ENCODE measurements around the gene WDR82. TPM values are rescaled to one million over a fixed set of nuclear protein-coding genes. Genes with fewer than 3 reads are reported as not detected.

The WDR82 gene
- polyA plus RNA-seq, 1 donor = 80.2 TPM

- no peak for DNase-seq (ENCODE audit: low read depth)
These were observed 52.8 kb downstream of the WDR82 start, which contains the start of gene TLR9 for GRCh38 chr3:52225452-52226228. Gene TLR9 (minus strand): TSS chr3:52225645. CDS start chr3:52225529, 116 bp downstream.

DNA sequence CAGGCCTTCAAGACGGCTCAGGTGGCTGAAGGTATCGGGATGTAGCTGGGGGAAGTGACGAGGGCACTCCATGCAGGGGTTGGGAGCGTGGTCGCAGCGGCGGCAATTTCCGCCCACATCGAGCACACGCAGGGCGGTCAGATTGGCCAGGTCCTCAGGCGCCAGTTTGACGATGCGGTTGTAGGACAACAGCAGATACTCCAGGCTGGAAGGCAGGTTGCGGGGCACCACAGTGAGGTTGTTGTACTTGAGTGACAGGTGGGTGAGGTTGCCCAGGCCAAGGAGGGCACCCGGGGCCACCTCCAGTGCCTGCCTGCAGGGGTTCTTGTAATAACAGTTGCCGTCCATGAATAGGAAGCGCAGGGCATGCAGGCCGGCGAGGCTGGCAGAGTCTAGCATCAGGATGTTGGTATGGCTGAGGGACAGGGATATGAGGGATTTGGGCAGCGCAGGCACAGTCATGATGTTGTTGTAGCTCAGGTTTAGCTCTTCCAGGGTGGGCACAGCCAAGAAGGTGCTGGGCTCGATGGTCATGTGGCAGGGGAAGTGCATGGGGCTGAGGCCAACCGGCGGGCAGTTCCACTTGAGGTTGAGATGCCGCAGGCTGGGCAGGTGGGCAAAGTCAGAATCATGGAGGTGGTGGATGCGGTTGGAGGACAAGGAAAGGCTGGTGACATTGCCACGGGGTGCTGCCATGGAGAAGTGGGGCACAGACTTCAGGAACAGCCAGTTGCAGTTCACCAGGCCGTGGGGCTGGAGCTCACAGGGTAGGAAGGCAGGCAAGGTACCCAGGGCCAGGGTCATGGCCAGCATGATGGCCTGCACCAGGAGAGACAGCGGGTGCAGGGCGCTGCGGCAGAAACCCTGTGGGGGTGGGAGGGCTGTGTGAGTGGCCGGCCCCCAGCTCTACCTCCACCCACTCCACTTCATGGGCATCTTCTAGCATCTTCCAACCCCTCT lies 54.7 kb downstream of the WDR82 start:
- no peak for DNase-seq (ENCODE audit: low read depth)

DNA sequence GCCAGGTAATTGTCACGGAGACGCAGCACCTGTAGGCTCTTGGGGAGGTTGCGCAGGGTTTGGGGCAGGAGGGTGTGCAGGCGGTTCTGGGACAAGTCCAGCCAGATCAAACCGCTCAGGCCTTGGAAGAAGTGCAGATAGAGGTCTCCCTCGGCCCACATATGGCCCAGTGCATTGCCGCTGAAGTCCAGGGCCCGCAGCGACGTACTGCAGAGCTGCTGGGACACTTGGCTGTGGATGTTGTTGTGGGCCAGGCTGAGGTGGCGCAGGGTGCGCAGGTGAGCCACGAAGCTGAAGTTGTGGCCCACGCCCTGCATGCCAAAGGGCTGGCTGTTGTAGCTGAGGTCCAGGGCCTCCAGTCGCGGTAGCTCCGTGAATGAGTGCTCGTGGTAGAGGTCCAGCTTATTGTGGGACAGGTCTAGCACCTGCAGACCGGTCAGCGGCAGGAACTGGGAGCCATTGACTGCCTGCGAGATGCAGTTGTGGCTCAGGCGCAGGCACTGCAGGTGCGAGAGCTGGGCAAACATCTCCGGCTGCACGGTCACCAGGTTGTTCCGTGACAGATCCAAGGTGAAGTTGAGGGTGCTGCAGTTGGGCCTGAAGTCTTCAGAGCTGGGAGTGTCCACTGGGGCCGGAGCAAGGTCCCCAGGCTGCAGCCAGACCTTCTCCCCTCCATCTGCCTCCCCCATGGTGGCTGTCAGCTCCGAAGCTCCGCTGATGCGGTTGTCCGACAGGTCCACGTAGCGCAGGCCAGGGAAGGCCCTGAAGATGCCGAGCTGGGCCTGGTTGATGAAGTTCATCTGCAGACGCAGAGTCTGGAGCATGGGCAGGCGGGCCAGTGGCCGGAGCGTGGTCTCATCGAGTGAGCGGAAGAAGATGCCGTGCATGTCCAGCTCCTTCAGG lies 55.9 kb downstream of the WDR82 start:
- DNase-seq (ENCODE audit: low read depth) = no peak

GRCh38 chr3:52221563-52222318 lies 56.7 kb downstream of the WDR82 start:
- DNase-seq (ENCODE audit: low read depth) = no peak

DNA sequence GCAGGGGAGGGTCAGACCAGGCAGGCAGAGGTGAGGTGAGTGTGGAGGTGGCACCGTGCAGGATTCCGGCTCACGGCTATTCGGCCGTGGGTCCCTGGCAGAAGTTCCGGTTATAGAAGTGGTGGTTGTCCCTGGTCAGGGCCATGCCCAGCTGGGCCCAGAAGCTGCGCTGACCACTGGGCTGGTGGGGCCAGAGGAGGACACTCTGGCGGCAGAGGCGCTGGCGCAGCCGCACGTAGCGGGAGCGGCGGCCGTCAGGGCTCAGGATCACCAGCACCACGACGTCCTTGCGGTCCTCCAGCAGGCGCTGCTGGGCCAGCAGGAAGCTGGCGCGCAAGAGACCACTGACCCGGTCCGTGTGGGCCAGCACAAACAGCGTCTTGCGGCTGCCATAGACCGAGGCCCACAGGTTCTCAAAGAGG lies 57.3 kb downstream of the WDR82 start:
- DNase-seq (ENCODE audit: low read depth) = no peak

DNA sequence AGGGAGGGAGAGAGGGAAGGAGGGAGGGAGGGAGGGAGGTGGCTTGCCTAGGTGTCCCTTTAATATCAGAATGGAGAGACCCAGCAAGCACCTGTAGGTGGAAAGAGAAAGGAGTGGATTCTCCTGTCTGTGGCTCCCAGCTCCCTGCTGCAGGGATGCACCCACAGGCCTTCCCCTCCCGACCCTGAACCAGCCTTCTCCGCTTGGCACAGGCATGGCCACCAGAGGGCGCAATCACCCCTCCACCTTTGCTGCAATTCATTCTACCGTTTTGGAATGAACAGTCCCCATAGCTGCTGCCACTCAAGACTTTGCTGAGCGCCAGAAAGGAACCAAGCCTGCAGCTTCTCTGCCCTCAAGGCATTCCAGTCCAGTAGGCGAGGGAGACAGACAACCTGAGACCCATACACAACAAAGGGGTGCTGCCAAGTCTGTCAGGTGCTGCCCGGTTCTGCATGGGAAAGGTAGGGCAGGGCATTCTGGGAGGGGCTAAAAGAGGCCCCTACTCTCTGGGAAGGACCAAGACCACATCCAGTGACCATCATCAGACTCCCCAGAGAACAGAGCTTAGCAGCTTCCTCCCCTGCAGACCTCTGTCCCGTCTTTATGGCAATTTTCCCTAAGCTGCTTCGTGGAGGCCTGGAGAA lies 57.9 kb downstream of the WDR82 start:
- no peak for DNase-seq (ENCODE audit: low read depth)

GRCh38 chr3:52218937-52219650 lies 59.4 kb downstream of the WDR82 start:
- DNase-seq (ENCODE audit: low read depth) = no peak

DNA sequence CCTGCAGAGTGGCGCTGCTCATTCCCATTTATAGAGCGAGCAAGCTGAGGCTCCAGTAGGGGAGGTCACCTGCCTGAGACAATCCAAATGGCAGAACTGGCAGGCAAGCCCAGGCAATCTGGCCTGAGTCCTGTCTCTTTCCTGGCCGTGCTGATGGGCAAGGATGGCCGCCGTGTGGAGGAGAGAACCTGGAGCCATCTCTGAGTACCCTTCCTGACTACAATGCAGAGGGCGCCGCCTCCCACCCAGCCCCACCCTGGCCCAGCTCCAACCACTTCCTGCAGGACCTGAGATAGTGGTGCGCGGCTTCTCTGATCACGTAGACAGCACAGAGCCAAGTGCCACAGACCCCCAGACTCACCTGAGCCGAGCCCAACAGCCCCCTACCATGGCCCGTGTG lies 60.0 kb downstream of the WDR82 start:
- no peak for DNase-seq (ENCODE audit: low read depth)

DNA sequence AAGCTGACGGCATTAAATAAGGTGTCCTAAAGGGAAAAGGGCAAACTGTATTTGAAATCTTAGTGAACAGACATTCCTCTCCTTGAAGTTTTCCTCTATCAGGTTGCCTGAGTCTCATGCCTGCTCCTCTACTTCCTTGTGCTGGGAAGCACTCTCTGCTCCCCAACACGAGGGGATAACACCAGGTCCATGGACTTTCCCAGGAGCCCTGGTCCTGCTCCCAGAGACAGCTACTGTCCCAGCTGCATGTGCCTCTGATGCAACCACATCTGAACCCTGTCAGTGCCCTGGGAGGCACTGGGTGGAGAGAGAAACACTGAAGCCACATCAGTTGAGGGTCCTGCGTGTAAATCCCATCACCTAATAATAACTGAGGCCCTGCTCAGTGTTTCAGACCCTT lies 60.4 kb downstream of the WDR82 start:
- DNase-seq (ENCODE audit: low read depth) = no peak

DNA sequence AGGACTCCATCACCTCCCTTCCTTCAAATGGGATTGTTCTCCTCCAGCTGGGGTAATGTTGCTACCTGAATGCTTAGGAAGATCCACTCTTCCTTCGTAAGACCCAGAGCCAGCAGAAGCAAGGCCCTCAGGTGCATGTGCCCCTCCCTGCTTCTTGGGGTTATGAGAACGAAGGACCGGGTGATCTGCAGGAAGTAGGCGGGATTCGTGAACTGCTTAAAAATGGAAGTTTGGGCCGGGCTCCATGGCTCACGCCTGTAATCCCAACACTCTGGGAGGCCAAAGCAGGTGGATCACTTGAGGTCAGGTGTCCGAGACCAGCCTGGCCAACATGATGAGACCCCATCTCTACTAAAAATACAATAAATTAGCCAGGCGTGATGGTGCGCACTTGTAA lies 61.0 kb downstream of the WDR82 start:
- DNase-seq (ENCODE audit: low read depth) = no peak

DNA sequence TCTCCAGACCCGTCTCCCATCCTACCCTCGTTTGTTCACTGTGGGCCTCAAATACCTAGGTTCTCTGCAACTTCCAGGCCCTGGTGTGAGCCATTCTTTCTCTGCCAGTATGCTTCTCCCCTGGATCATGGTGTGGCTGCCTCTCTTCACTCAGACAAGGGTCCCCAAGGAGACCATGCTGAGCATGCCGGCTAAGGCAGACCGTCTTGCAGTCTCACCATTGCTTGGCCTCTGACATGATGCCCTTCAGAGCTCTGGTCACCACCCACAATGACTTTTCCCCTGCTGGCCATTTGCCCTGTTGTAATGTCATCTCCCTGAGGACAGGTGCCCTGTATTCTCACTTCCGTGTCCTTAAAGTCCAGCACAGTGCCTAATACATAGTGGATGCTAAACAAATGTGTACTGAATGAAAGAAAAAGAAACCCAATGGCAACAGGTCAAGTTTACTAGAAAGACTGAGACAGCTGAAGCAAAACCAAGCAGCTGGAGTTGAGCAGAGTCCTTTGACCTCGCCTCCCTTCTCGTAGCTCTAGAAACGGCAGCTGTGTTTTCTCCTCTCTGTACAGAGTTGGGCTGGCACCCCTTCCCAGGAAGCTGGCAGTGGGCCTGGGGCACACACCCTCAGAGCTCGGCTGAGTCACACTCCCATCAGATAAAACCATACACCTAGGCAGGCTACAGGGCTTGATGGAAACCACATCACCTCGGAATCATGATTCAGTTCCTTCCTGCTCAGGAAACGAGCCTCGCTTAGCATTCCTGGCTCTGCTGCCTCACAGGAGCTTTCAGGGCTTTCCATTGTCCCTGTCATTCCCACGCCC lies 61.7 kb downstream of the WDR82 start:
- no peak for DNase-seq (ENCODE audit: low read depth)

- no peak for DNase-seq (ENCODE audit: low read depth)
These were observed 63.1 kb downstream of the WDR82 start for GRCh38 chr3:52215351-52215750.

GRCh38 chr3:52213901-52214300 lies 64.5 kb downstream of the WDR82 start:
- no peak for DNase-seq (ENCODE audit: low read depth)

DNA sequence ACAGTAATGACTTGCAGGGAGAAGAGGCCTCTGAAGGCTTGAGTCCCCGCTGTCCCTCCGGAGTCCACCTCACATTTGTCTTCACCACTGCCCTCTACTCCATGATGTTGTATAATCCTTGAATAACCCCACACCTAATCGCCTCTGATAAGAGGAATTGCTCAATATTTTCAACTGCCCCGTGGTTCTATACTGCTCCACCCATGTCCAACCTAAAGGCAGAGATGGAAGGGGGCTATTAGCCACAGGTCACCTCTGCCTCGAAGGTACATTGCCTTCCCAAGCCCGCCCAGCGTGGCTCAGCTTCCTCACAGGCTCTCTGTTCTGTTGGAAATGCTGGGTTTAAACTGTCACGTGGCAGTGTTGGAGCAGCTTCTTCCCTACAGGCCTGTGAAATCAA lies 65.4 kb downstream of the WDR82 start:
- DNase-seq (ENCODE audit: low read depth) = no peak

DNA sequence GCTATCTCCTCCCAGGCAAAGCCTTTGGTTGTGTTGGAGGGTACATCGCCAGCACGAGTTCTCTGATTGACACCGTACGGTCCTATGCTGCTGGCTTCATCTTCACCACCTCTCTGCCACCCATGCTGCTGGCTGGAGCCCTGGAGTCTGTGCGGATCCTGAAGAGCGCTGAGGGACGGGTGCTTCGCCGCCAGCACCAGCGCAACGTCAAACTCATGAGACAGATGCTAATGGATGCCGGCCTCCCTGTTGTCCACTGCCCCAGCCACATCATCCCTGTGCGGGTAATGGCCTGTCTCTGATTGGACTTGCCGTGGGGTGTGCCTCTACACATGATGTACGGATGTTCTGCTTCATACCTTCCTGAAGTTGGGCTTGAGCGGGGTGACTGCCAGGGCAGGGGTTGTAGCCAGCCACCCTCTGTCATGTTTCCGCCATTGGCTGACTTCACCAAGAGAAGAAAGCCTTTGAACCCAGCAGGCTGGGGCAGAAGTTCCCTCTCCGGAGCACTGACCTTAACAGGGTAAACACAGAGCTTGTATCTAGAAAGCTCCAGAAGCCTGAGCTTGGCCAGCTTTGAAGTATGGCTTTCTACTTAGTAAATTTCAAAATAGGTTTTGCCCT lies 67.1 kb downstream of the WDR82 start:
- DNase-seq (ENCODE audit: low read depth) = no peak

DNA sequence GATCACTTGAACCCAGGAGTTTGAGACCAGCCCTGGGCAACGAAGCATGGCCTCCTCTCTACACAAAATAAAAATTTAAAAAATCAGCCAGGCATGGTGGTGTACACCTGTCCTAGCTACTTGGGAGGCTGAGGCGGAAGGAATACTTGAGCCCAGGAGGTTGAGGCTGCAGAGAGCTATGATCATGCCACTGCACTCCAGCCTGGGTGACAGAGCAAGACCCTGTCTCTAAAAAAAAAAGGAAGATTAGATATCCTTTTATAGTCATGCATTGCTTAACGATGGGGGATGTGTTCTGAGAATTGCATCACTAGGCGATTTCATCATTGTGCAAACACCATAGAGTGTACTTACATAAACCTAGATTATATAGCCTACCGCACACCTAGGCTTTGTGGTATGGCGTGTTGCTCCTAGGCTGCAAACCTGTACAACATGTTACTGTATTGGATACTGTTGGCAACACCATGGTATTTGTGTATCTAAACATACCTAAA lies 67.9 kb downstream of the WDR82 start:
- DNase-seq (ENCODE audit: low read depth) = no peak

DNA sequence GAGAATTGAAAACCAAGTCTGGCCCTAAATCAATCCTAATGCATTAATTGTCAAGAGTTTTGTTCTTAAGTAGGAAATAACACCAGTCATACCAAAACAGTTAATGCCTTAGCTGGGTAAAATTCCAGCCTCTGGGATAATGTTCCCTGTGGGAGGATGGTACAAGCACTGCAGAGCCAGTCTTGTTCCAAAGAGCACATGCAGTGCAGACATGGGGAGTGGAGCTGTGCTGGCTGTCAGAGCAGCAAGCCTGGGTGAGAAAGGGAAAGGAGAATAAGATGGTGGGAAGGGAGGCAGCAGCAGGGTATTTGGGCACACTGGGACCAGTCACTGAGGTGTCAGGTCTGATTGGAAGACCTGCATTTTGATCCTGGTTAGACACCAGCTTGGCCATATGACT lies 68.4 kb downstream of the WDR82 start:
- no peak for DNase-seq (ENCODE audit: low read depth)

- no peak for DNase-seq (ENCODE audit: low read depth)
These were observed 69.9 kb downstream of the WDR82 start for GRCh38 chr3:52208556-52208955.
